Hindlimb muscle (tissue), 1 donor: ENCODE results near the gene AP1S1. TPM values are rescaled to one million over a fixed set of nuclear protein-coding genes. Genes with fewer than 3 reads are reported as not detected.
"Not testable (repeated sequence)": the region's sequence is repeated elsewhere in the genome, so short reads cannot be mapped to it uniquely, and the experiment has no call there.

Source experiments
- DNase-seq: peaks from one replicate; pipeline ENCODE4 v3.0.0-alpha.2; 2013
- polyA plus RNA-seq: library from polyadenylated mRNA; unstranded; fragments of 120-200 nt; gene quantifications from one replicate; pipeline ENCODE4 v1.2.1, GENCODE V29; 2013; ENCODE audit not compliant: insufficient read length

Gene AP1S1
- polyA plus RNA-seq, 1 donor: 20.5 TPM

- no peak for DNase-seq
These were observed 47.7 kb downstream of the AP1S1 start for GRCh38 chr7:101201695-101202602.

- DNase-seq: no peak
These were observed 48.3 kb downstream of the AP1S1 start for GRCh38 chr7:101202603-101202918.

GRCh38 chr7:101203740-101204738 is 49.8 kb downstream of the AP1S1 start:
- DNase-seq: not testable (repeated sequence)

- DNase-seq: no peak
These were observed 51.8 kb downstream of the AP1S1 start for GRCh38 chr7:101205901-101206664.

- DNase-seq: no peak
These were observed 52.4 kb downstream of the AP1S1 start for GRCh38 chr7:101206665-101207042.

- no peak for DNase-seq
These were observed 53.2 kb downstream of the AP1S1 start for GRCh38 chr7:101207459-101207858.

- no peak for DNase-seq
These were observed 54.5 kb downstream of the AP1S1 start for GRCh38 chr7:101208794-101209193.

GRCh38 chr7:101210143-101210542 is 55.9 kb downstream of the AP1S1 start:
- no peak for DNase-seq

Other genes with a start within 250 kb of the AP1S1 start
- 0.10 TPM for gene MUC3A, start 204.9 kb upstream of the AP1S1 start, polyA plus RNA-seq
- 0.27 TPM for gene MUC12, start 184.9 kb upstream of the AP1S1 start, polyA plus RNA-seq
- gene MUC17, start 134.4 kb upstream of the AP1S1 start, polyA plus RNA-seq: not detected
- gene TRIM56, start 69.0 kb upstream of the AP1S1 start, polyA plus RNA-seq: 9.4 TPM
- 5.7 TPM for gene SERPINE1, start 27.4 kb upstream of the AP1S1 start, polyA plus RNA-seq
- not detected for gene VGF, start 11.1 kb downstream of the AP1S1 start, polyA plus RNA-seq
- gene NAT16, start 25.8 kb downstream of the AP1S1 start, polyA plus RNA-seq: not detected
- not detected for gene MOGAT3, start 46.6 kb downstream of the AP1S1 start, polyA plus RNA-seq
- gene PLOD3, start 63.1 kb downstream of the AP1S1 start, polyA plus RNA-seq: 48.7 TPM
- 48.3 TPM for gene ZNHIT1, start 63.7 kb downstream of the AP1S1 start, polyA plus RNA-seq
- 7.5 TPM for gene CLDN15, start 83.3 kb downstream of the AP1S1 start, polyA plus RNA-seq
- 133 TPM for gene FIS1, start 90.6 kb downstream of the AP1S1 start, polyA plus RNA-seq
- 26.6 TPM for gene IFT22, start 167.3 kb downstream of the AP1S1 start, polyA plus RNA-seq
- gene COL26A1, start 208.4 kb downstream of the AP1S1 start, polyA plus RNA-seq: 2.4 TPM